ENCODE data around the gene TFAM. TPM values are rescaled to one million over a fixed set of nuclear protein-coding genes. Genes with fewer than 3 reads are reported as not detected.

TFAM gene
- polyA plus RNA-seq, 1 of the 3 experiments (the other 2 are of a cell fraction) = 19.6 TPM

DNA sequence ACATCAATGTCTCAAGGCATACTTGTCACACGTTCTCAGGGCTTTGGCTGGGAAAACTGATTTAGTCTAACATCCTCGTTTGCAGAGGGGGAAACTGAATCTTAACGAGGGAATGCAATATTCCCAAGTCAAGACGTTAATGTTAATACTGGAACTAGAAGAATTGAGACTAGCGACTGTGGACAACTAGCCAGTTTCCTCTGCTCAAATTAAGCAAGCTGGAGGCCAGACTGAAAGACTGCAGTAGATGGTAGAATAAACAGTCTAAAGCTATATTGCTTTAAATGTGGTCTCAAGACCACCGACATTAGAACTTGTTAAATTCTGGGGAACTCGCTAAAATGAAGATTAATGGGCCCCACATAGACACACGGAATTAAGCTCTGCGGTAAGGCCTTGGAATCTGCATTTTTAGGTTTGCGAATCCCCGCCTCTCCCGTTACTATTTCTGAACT lies 639 bp upstream of the TFAM start (continued):
- no peak for TF ChIP-seq NRF1 (IDR thresholded peaks at IDR 0.05; ENCODE audit: low read depth, low read length)
- TF ChIP-seq GATA2 (CRISPR knock-in tag; IDR thresholded peaks at IDR 0.05) = no peak
- TF ChIP-seq POLR2AphosphoS5 (IDR thresholded peaks at IDR 0.05; ENCODE audit: low read depth, low read length) = no peak
- TF ChIP-seq, protein P1, sequence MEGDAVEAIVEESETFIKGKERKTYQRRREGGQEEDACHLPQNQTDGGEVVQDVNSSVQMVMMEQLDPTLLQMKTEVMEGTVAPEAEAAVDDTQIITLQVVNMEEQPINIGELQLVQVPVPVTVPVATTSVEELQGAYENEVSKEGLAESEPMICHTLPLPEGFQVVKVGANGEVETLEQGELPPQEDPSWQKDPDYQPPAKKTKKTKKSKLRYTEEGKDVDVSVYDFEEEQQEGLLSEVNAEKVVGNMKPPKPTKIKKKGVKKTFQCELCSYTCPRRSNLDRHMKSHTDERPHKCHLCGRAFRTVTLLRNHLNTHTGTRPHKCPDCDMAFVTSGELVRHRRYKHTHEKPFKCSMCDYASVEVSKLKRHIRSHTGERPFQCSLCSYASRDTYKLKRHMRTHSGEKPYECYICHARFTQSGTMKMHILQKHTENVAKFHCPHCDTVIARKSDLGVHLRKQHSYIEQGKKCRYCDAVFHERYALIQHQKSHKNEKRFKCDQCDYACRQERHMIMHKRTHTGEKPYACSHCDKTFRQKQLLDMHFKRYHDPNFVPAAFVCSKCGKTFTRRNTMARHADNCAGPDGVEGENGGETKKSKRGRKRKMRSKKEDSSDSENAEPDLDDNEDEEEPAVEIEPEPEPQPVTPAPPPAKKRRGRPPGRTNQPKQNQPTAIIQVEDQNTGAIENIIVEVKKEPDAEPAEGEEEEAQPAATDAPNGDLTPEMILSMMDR (IDR thresholded peaks at IDR 0.05) = no peak
- TF ChIP-seq TEAD4 (IDR thresholded peaks at IDR 0.05; ENCODE audit: borderline replicate concordance, insufficient read depth) = no peak
- TF ChIP-seq, protein P2, sequence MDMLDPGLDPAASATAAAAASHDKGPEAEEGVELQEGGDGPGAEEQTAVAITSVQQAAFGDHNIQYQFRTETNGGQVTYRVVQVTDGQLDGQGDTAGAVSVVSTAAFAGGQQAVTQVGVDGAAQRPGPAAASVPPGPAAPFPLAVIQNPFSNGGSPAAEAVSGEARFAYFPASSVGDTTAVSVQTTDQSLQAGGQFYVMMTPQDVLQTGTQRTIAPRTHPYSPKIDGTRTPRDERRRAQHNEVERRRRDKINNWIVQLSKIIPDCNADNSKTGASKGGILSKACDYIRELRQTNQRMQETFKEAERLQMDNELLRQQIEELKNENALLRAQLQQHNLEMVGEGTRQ (IDR thresholded peaks at IDR 0.05; ENCODE audit: borderline replicate concordance, low read depth, low read length) = no peak
- TF ChIP-seq, protein P3, sequence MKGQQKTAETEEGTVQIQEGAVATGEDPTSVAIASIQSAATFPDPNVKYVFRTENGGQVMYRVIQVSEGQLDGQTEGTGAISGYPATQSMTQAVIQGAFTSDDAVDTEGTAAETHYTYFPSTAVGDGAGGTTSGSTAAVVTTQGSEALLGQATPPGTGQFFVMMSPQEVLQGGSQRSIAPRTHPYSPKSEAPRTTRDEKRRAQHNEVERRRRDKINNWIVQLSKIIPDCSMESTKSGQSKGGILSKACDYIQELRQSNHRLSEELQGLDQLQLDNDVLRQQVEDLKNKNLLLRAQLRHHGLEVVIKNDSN (IDR thresholded peaks at IDR 0.05; ENCODE audit: borderline replicate concordance, low read depth) = no peak

DNA sequence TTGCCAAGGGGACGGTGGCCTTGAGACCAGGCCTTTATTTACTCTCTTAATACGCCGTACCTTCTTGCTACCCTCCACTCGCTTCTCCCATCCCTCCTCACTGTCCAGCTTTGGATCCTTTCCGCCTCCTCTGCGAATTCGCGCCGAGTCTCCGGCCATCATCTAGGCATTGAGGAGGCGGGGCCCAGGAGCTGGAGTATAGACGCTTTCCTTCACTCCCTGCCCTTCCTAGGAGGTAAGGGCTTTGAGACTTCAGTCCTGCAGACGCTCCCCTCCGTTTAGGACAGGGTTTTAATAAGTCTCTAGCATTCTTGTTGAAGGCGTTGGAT lies 538 bp downstream of the TFAM start:
- H2AFZ ChIP-seq (ENCODE audit: low read depth) = peak overlapping the region; percentile 84; the same call in 1 of the 2 replicates
- POLR2A ChIA-PET = interaction anchor here (0.5 to 1.0 kb wide), 2 partner anchors 12 to 18 kb away, joined by 3 read pairs; no protein-coding TSS in a partner anchor
- H3K4me3 ChIP-seq (ENCODE audit: low read depth in 2 of 2, low read length in 1 of 2) = peak overlapping the region; percentile 99 to 100
- WGBS (ENCODE audit: low lambda C conversion rate) = under 1% methylated on average over 15 of the region's 15 CpGs
- peaks cover 44% of the 10 kb centered on the region for H3K79me2 ChIP-seq (ENCODE audit: insufficient read depth)
- no peaks in the 10 kb centered on the region for H3K9me3 ChIP-seq
- H3K4me2 ChIP-seq = peak overlapping the region; percentile 82
- H3K9ac ChIP-seq = peak overlapping the region; percentile 91
- H3K27me3 ChIP-seq (ENCODE audit: insufficient read depth) = no peaks in the 10 kb centered on the region
- no peaks in the 10 kb centered on the region for H3K9me2 ChIP-seq
- H4K20me1 ChIP-seq (ENCODE audit: insufficient read depth) = no peaks in the 10 kb centered on the region
- DNase-seq = peak; percentile 53
- peak overlapping the region; percentile 90 to 96 for H3K27ac ChIP-seq (ENCODE audit: low read depth in 2 of 2, low read length in 1 of 2)
- peaks cover 11 to 18% of the 10 kb centered on the region in 2 experiments; a peak in 3 of 4 replicates for H3K4me1 ChIP-seq (ENCODE audit: control insufficient read depth in 1 of 2, insufficient read depth in 2 of 2, low read depth in 1 of 2, low read length in 1 of 2)
- H3F3A ChIP-seq (replicated peaks; ENCODE audit: insufficient read depth) = peaks cover 15% of the 10 kb centered on the region
- CTCF ChIA-PET = interaction anchor here (0.9 to 3.0 kb wide), 3 partner anchors 29 to 94 kb away, joined by 3 to 22 read pairs (median 3); no protein-coding TSS in a partner anchor
- H3K36me3 ChIP-seq (replicated peaks in 1 of 2; ENCODE audit: control insufficient read depth in 1 of 2, insufficient read depth in 2 of 2, low read length in 1 of 2) = peaks cover 29 to 39% of the 10 kb centered on the region in 2 experiments
- TF ChIP-seq GABPA (IDR thresholded peaks at IDR 0.05; ENCODE audit: low read depth) (no peak), EP300 (IDR thresholded peaks at IDR 0.05; ENCODE audit: borderline replicate concordance in 1 of 2, low read depth in 1 of 2, low read length in 1 of 2) (no peak), GATA2 (CRISPR knock-in tag; IDR thresholded peaks at IDR 0.05) (no peak), FOXM1 (IDR thresholded peaks at IDR 0.05; ENCODE audit: low read depth) (no peak), SMC3 (IDR thresholded peaks at IDR 0.05; ENCODE audit: low read depth, low read length) (no peak), EZH2phosphoT487 (IDR thresholded peaks at IDR 0.05; ENCODE audit: borderline replicate concordance, low read depth) (no peak), TEAD4 (IDR thresholded peaks at IDR 0.05; ENCODE audit: borderline replicate concordance, insufficient read depth) (no peak), YY1 (IDR thresholded peaks at IDR 0.05; ENCODE audit: low read depth) (no peak), CHD2 (IDR thresholded peaks at IDR 0.05; ENCODE audit: low read length, partially characterized antibody) (no peak), RCOR1 (IDR thresholded peaks at IDR 0.05; ENCODE audit: low read length) (no peak), FOXJ3 (CRISPR knock-in tag; IDR thresholded peaks at IDR 0.05) (no peak), ELF1 (IDR thresholded peaks at IDR 0.05) (no peak), NFIC (IDR thresholded peaks at IDR 0.05; ENCODE audit: borderline replicate concordance) (no peak), JUND (IDR thresholded peaks at IDR 0.05) (no peak), MEF2A (IDR thresholded peaks at IDR 0.05; ENCODE audit: borderline replicate concordance, low read depth) (no peak)
- TF ChIP-seq, protein P3 (IDR thresholded peaks at IDR 0.05; ENCODE audit: borderline replicate concordance, low read depth) = no peak
- TF ChIP-seq, protein P4, sequence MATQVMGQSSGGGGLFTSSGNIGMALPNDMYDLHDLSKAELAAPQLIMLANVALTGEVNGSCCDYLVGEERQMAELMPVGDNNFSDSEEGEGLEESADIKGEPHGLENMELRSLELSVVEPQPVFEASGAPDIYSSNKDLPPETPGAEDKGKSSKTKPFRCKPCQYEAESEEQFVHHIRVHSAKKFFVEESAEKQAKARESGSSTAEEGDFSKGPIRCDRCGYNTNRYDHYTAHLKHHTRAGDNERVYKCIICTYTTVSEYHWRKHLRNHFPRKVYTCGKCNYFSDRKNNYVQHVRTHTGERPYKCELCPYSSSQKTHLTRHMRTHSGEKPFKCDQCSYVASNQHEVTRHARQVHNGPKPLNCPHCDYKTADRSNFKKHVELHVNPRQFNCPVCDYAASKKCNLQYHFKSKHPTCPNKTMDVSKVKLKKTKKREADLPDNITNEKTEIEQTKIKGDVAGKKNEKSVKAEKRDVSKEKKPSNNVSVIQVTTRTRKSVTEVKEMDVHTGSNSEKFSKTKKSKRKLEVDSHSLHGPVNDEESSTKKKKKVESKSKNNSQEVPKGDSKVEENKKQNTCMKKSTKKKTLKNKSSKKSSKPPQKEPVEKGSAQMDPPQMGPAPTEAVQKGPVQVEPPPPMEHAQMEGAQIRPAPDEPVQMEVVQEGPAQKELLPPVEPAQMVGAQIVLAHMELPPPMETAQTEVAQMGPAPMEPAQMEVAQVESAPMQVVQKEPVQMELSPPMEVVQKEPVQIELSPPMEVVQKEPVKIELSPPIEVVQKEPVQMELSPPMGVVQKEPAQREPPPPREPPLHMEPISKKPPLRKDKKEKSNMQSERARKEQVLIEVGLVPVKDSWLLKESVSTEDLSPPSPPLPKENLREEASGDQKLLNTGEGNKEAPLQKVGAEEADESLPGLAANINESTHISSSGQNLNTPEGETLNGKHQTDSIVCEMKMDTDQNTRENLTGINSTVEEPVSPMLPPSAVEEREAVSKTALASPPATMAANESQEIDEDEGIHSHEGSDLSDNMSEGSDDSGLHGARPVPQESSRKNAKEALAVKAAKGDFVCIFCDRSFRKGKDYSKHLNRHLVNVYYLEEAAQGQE (IDR thresholded peaks at IDR 0.05; ENCODE audit: low read depth, low read length) = no peak
- TF ChIP-seq, protein P5, sequence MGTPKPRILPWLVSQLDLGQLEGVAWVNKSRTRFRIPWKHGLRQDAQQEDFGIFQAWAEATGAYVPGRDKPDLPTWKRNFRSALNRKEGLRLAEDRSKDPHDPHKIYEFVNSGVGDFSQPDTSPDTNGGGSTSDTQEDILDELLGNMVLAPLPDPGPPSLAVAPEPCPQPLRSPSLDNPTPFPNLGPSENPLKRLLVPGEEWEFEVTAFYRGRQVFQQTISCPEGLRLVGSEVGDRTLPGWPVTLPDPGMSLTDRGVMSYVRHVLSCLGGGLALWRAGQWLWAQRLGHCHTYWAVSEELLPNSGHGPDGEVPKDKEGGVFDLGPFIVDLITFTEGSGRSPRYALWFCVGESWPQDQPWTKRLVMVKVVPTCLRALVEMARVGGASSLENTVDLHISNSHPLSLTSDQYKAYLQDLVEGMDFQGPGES (IDR thresholded peaks at IDR 0.05; ENCODE audit: low read depth, low read length) = no peak
